Left renal cortex interstitium (tissue), 4 donors: ENCODE measurements around the gene SHB. TPM values are rescaled to one million over a fixed set of nuclear protein-coding genes. Genes with fewer than 3 reads are reported as not detected.

ENCODE experiments used
- DNase-seq, 4 donors: peaks; one replicate each; pipeline ENCODE4 v3.0.0-alpha.2; 2013; ENCODE audit warnings: low read depth in 4 of 4, low spot score in 2 of 4, missing footprints in 1 of 4
- polyA plus RNA-seq, 4 donors: library from polyadenylated mRNA; unstranded; fragments of 120-200 nt; gene quantifications; one replicate each; pipeline ENCODE4 v1.2.1, GENCODE V29; 2013; ENCODE audit not compliant: insufficient read length in 4 of 4

SHB gene
- polyA plus RNA-seq, 4 donors: 15.8 to 19.1 (median 18.5) TPM

GRCh38 chr9:38026840-38027527 is 42.0 kb downstream of the SHB start:
- no peak for DNase-seq

GRCh38 chr9:38026021-38026809 is 42.8 kb downstream of the SHB start:
- DNase-seq: no peak

GRCh38 chr9:38025166-38025565 is 43.9 kb downstream of the SHB start:
- no peak for DNase-seq

GRCh38 chr9:38024036-38024681 is 44.9 kb downstream of the SHB start:
- no peak for DNase-seq

- no peak for DNase-seq
Measured at GRCh38 chr9:38023661-38024035, 45.4 kb downstream of the SHB start.

- DNase-seq: no peak
Measured at GRCh38 chr9:38022995-38023394, 46.0 kb downstream of the SHB start.

GRCh38 chr9:38022203-38022895 is 46.7 kb downstream of the SHB start:
- no peak for DNase-seq

GRCh38 chr9:38020151-38021076 is 48.6 kb downstream of the SHB start:
- no peak for DNase-seq

GRCh38 chr9:38019731-38020130 is 49.3 kb downstream of the SHB start:
- DNase-seq: no peak

- DNase-seq: no peak
Measured at GRCh38 chr9:38018958-38019602, 49.9 kb downstream of the SHB start.

GRCh38 chr9:38018241-38018957 is 50.6 kb downstream of the SHB start:
- DNase-seq: no peak

- DNase-seq: no peak
Measured at GRCh38 chr9:38017885-38018186, 51.2 kb downstream of the SHB start.

GRCh38 chr9:38017149-38017884 is 51.7 kb downstream of the SHB start:
- no peak for DNase-seq

GRCh38 chr9:38016375-38017135 is 52.5 kb downstream of the SHB start:
- no peak for DNase-seq

GRCh38 chr9:38015906-38016305 is 53.1 kb downstream of the SHB start:
- DNase-seq: no peak

GRCh38 chr9:38015266-38015665 is 53.8 kb downstream of the SHB start:
- DNase-seq: no peak

- no peak for DNase-seq
Measured at GRCh38 chr9:38012767-38013450, 56.1 kb downstream of the SHB start.
